ENCODE results near the gene NAT8L.
A peak's percentile ranks its signal among the peaks of the same experiment; 100 is the strongest.

Gene NAT8L

GRCh38 chr4:2076908-2077536, 17.9 kb downstream of the NAT8L start:
- no peak for DNase-seq

- DNase-seq, result no peak
Measured at GRCh38 chr4:2077537-2078460, 18.7 kb downstream of the NAT8L start.

GRCh38 chr4:2078584-2078983, 19.5 kb downstream of the NAT8L start:
- no peak for DNase-seq

- DNase-seq, result no peak
Measured at GRCh38 chr4:2079006-2079405, 19.9 kb downstream of the NAT8L start.

GRCh38 chr4:2079926-2080325, 20.8 kb downstream of the NAT8L start:
- DNase-seq, result no peak

- DNase-seq, result no peak
Measured at GRCh38 chr4:2080429-2081300, 21.5 kb downstream of the NAT8L start.

- no peak for DNase-seq
Measured at GRCh38 chr4:2081540-2081939, 22.4 kb downstream of the NAT8L start.

- no peak for DNase-seq
Measured at GRCh38 chr4:2082118-2082517, 23.0 kb downstream of the NAT8L start.

- DNase-seq, result no peak
Measured at GRCh38 chr4:2082627-2083026, 23.5 kb downstream of the NAT8L start.

GRCh38 chr4:2083116-2083825, 24.1 kb downstream of the NAT8L start:
- no peak for DNase-seq

GRCh38 chr4:2083826-2084160, 24.7 kb downstream of the NAT8L start:
- DNase-seq, result no peak

- no peak for DNase-seq
Measured at GRCh38 chr4:2084316-2084715, 25.2 kb downstream of the NAT8L start.

GRCh38 chr4:2085496-2085901, 26.4 kb downstream of the NAT8L start:
- DNase-seq, result peak; percentile 15

- no peak for DNase-seq
Measured at GRCh38 chr4:2087170-2087569, 28.0 kb downstream of the NAT8L start.

- DNase-seq, result no peak
Measured at GRCh38 chr4:2089222-2089621, 30.1 kb downstream of the NAT8L start.

GRCh38 chr4:2090642-2091041, 31.5 kb downstream of the NAT8L start:
- DNase-seq, result no peak

- no peak for DNase-seq
Measured at GRCh38 chr4:2091990-2092668, 33.0 kb downstream of the NAT8L start.

- DNase-seq, result no peak
Measured at GRCh38 chr4:2092669-2093053, 33.5 kb downstream of the NAT8L start.

GRCh38 chr4:2093265-2093664, 34.1 kb downstream of the NAT8L start:
- no peak for DNase-seq

- DNase-seq, result no peak
Measured at GRCh38 chr4:2094545-2094944, 35.4 kb downstream of the NAT8L start.

GRCh38 chr4:2095236-2096072, 36.3 kb downstream of the NAT8L start:
- no peak for DNase-seq
